GM21390 (cell line): ENCODE measurements around the gene GPN2.
A peak's percentile ranks its signal among the peaks of the same experiment; 100 is the strongest.

Experiments used
- ATAC-seq: cut with Tn5 transposase; IDR thresholded peaks from one replicate; pipeline ENCODE4 v1.9.1; 2021; ENCODE audit not compliant: unreplicated experiment

The GPN2 gene

DNA sequence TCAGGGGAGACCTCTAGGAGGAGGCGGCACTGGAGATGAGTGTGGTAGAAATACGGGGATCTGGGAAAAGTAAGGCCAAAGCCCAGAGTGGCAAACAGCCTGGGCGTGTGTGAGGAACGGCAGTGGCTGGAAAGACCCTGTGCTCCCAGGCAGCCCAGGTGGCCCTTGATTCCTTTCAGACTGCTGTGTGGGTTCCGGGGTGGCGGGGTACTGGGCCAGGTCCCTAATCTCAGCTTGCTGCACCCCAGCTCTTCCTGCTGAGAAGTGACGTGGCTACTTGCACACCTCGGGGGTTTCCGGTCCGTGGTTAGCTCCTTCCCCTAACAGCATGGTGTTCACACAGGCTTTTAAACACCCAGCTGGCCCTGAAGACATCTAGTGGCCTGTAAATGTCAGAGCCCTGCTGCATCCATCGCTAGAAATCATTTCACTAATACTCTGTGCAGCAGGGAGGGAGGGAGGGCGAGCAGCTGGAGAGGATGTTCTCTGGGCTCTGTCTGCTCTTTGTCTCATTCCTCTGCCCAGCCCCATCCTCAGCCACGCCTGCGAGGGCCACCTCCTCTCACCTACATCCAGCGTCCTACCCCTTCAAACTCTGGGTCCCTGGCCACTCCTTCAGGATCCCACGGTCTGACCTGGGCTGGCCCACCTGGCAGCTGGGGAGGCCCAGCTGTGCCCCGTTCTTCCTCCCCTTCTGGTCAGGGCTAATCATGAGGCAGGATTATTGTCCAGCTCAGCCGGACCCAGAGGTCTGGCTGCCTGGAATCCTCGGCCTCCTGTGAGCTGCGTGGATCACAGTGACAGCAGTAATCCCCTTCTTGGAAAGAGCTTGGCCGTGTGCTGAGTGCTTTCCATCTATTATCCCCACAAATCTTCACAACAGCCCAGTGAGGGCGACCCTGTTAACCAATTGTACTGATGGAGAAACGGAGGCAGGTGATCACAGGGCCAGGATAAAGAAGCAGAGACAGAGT is 56.4 kb downstream of the GPN2 start:
- peak; percentile 83 for ATAC-seq

DNA sequence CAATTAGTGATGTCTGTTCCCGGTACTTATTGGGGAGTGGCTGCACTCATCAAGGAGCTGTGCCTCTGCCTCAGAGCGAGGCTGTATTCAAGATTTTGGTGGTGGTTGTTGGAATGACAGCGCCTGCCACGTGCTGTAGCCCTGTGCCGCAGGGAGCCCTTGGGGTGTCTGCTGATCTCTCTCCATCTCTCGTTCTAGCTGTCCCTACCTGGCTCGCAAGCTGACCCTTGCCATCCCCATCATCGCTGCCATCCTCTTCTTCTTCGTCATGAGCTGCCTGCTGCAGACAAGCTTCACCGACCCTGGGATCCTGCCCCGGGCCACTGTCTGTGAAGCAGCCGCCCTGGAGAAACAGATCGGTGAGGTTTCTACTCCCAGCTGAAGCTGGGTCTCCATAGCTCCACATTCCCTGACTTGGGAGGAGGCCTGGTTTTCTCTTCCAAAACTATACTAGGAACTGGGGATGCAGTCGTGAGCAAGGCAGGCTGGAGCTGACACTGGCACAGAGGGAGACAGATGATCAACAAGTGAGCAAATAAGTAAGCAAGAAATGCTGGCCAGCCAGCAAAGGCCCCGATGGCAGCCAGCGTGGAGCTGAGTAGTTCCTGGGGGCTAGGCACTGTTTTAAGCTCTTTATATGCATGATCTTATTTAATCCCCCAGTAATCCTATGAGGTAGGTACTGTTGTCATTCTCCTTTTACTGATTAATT is 57.7 kb downstream of the GPN2 start:
- no peak for ATAC-seq

GRCh38 chr1:26831546-26832248 is 58.4 kb downstream of the GPN2 start:
- ATAC-seq, result no peak

- ATAC-seq, result no peak
Observed at GRCh38 chr1:26831059-26831458, 59.0 kb downstream of the GPN2 start.

- ATAC-seq, result no peak
Observed at GRCh38 chr1:26829184-26829911, 60.7 kb downstream of the GPN2 start.

- no peak for ATAC-seq
Observed at GRCh38 chr1:26828411-26828991, 61.6 kb downstream of the GPN2 start.

DNA sequence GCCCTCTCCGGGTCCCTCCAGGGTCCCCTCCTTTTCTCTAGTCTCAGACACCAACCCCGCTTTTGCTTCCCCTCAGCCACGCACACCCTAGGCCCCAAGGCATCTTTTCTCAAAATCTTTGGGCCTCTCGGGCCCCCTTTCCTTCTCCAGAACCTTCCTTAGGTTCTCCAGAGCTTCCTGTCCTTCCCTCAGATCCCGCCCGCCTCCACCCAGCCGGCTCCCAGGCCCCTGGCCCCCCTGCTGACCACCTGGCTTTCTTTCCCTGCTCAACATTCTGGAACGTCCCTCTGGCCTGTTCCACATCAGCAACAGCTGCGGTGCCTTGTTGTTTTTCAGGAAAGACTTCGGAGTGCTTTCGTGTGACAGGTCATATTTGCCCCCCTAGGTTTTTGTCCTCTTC is 62.4 kb downstream of the GPN2 start:
- no peak for ATAC-seq

- ATAC-seq, result no peak
Observed at GRCh38 chr1:26827106-26827604, 62.9 kb downstream of the GPN2 start.

- ATAC-seq, result peak; percentile 77
Observed at GRCh38 chr1:26826261-26827105, 63.6 kb downstream of the GPN2 start, which contains the start of gene ZDHHC18. TSS of gene ZDHHC18 (plus strand) at chr1:26826688. CDS start at chr1:26826805, 117 bp downstream.
